ENCODE data around the gene PCNX2. TPM values are rescaled to one million over a fixed set of nuclear protein-coding genes. Genes with fewer than 3 reads are reported as not detected.
A peak's percentile ranks its signal among the peaks of the same experiment; 100 is the strongest.

Gene PCNX2
- total and polyA plus RNA-seq, 4 donors, result 24.4 to 85.8 (median 29.8) TPM

DNA sequence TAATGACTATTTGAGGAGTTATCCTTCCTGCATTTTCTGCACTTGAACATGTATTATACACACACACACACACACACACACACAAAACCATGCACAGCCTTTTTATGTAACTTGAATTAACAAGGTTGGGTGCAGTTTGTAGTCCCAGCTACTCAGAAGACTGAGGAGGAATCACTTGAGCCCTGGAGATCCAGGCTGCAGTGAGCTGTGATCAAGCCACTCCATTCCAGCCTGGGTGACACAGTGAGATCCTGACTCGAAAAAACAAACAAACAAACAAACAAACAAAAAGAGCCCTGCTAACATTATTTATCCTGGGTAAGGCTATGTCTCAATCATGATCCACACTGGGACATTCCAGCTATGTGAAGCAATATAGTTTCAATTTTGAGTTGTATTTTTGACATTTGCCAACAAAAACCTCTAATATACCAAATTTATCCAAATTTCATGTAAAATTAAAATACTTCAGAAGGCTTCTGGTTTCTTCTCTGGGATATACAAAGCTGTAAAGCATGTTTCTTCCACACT lies 188.3 kb downstream of the PCNX2 start:
- no peak overlapping the region for H3K27ac ChIP-seq (ENCODE audit: low read depth, low read length)
- H3K36me3 ChIP-seq (ENCODE audit: control insufficient read depth, insufficient read depth, low read length), result no peaks in the 10 kb centered on the region
- no peaks in the 10 kb centered on the region for H3K27me3 ChIP-seq (ENCODE audit: control insufficient read depth, insufficient read depth, low read length)
- no CpG with 5 or more reads among the region's 1 CpG for whole genome bisulfite sequencing (ENCODE audit: insufficient coverage)
- no peak for DNase-seq (ENCODE audit: low read depth in 4 of 6, low spot score in 6 of 6)
- H3K4me1 ChIP-seq (ENCODE audit: control insufficient read depth, insufficient read depth, low read length), result no peaks in the 10 kb centered on the region
- H3K4me3 ChIP-seq (ENCODE audit: low read depth, low read length), result no peak overlapping the region
- H3K9me3 ChIP-seq (ENCODE audit: control insufficient read depth, insufficient read depth, low read length), result no peaks in the 10 kb centered on the region

- no peaks in the 10 kb centered on the region for H3K9me3 ChIP-seq (ENCODE audit: control insufficient read depth, insufficient read depth, low read length)
- H3K36me3 ChIP-seq (ENCODE audit: control insufficient read depth, insufficient read depth, low read length), result no peaks in the 10 kb centered on the region
- no CpG with 5 or more reads among the region's 1 CpG for WGBS (ENCODE audit: insufficient coverage)
- DNase-seq (ENCODE audit: low read depth in 4 of 6, low spot score in 6 of 6), result no peak
- H3K27me3 ChIP-seq (ENCODE audit: control insufficient read depth, insufficient read depth, low read length), result no peaks in the 10 kb centered on the region
- H3K27ac ChIP-seq (ENCODE audit: low read depth, low read length), result no peak overlapping the region
- no peaks in the 10 kb centered on the region for H3K4me1 ChIP-seq (ENCODE audit: control insufficient read depth, insufficient read depth, low read length)
- no peak overlapping the region for H3K4me3 ChIP-seq (ENCODE audit: low read depth, low read length)
Measured at GRCh38 chr1:233105225-233105624, 190.3 kb downstream of the PCNX2 start.

DNA sequence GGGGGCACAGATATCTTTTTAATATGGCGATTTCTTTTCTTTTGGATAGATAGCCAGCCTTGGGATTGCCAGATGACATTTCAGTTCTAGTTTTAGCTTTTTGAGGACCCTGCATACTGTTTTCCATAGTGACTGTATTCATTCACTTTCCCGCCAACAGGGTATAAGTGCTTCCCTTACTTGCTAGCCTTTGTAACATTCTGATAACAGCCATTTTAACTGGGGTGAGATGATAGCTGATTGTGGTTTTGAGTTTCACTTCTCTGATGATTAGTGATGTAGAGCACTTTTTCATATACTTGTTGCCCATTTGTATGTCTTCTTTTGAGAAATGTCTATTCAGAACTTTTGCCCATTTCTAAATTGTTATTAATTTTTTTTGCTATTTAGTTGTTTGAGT lies 193.2 kb downstream of the PCNX2 start:
- DNase-seq (ENCODE audit: low read depth in 4 of 6, low spot score in 6 of 6), result no peak
- Histone ChIP-seq H3K27me3 (ENCODE audit: control insufficient read depth, insufficient read depth, low read length) (no peaks in the 10 kb centered on the region), H3K36me3 (ENCODE audit: control insufficient read depth, insufficient read depth, low read length) (no peaks in the 10 kb centered on the region), H3K27ac (ENCODE audit: low read depth, low read length) (no peak overlapping the region), H3K9me3 (ENCODE audit: control insufficient read depth, insufficient read depth, low read length) (no peaks in the 10 kb centered on the region), H3K4me1 (ENCODE audit: control insufficient read depth, insufficient read depth, low read length) (no peaks in the 10 kb centered on the region), H3K4me3 (ENCODE audit: low read depth, low read length) (no peak overlapping the region)
- 100% methylated on average over 1 of the region's 2 CpGs for whole genome bisulfite sequencing (ENCODE audit: insufficient coverage)

DNA sequence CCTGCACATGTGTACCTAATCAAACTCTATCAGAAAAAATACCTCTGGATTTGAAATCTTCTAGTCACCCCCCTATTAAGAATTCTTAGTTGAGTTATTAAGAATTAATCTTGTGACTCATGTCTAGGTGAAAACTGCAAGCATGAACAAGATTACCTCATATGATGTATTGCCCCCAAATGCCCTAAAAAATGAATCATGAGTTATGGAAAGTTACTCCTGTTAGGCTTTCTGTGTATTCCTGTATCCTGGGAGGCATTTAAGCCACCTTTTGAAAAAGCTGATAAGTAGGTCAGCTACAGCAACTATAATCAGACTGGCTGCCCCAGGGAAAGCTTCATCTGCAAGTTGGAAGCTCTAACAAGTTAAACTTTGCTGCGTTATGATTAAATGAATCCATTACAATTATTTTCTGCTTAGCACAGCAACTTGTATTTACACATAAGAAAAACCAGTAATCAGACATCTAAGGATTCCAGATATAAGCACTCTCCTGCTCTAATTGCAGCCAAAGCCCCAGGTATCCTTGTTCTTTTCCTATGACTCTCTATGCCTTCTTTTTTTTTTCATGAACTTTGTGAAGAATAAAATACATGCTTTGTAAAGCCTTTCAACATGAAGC lies 197.5 kb downstream of the PCNX2 start:
- no peak overlapping the region for H3K27ac ChIP-seq (ENCODE audit: low read depth, low read length)
- no peaks in the 10 kb centered on the region for H3K27me3 ChIP-seq (ENCODE audit: control insufficient read depth, insufficient read depth, low read length)
- DNase-seq (ENCODE audit: low read depth in 4 of 6, low spot score in 6 of 6), result peak in 1 of 6 donors; percentile 70
- WGBS (ENCODE audit: insufficient coverage), result 90% methylated on average over 1 of the region's 1 CpG
- H3K36me3 ChIP-seq (ENCODE audit: control insufficient read depth, insufficient read depth, low read length), result no peaks in the 10 kb centered on the region
- H3K4me1 ChIP-seq (ENCODE audit: control insufficient read depth, insufficient read depth, low read length), result no peaks in the 10 kb centered on the region
- H3K9me3 ChIP-seq (ENCODE audit: control insufficient read depth, insufficient read depth, low read length), result no peaks in the 10 kb centered on the region
- no peak overlapping the region for H3K4me3 ChIP-seq (ENCODE audit: low read depth, low read length)

DNA sequence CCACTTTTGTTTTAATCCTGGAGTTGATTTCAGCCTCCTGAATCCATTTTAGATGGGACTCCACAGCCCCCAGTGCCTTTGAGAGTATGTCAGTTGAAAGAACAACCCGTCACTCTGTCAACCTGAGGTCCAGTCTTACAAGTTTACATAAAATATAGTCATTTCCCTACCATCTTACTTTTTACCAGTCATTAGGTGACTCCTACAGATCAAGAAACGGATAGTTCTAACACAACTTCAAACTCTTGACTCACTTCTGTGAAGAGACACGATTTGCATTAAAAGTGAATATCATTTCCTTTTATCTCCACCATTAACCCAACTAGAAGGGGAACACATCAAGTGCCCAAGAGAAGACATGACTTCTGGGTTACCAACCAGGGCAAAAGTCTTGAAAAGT lies 198.0 kb downstream of the PCNX2 start:
- 100% methylated on average over 2 of the region's 3 CpGs for WGBS (ENCODE audit: insufficient coverage)
- Histone ChIP-seq H3K36me3 (ENCODE audit: control insufficient read depth, insufficient read depth, low read length) (no peaks in the 10 kb centered on the region), H3K27me3 (ENCODE audit: control insufficient read depth, insufficient read depth, low read length) (no peaks in the 10 kb centered on the region), H3K9me3 (ENCODE audit: control insufficient read depth, insufficient read depth, low read length) (no peaks in the 10 kb centered on the region), H3K4me3 (ENCODE audit: low read depth, low read length) (no peak overlapping the region), H3K27ac (ENCODE audit: low read depth, low read length) (no peak overlapping the region), H3K4me1 (ENCODE audit: control insufficient read depth, insufficient read depth, low read length) (no peaks in the 10 kb centered on the region)
- no peak for DNase-seq (ENCODE audit: low read depth in 4 of 6, low spot score in 6 of 6)

GRCh38 chr1:233094691-233095090 lies 200.8 kb downstream of the PCNX2 start:
- Histone ChIP-seq H3K9me3 (ENCODE audit: control insufficient read depth, insufficient read depth, low read length) (no peaks in the 10 kb centered on the region), H3K4me3 (ENCODE audit: low read depth, low read length) (no peak overlapping the region), H3K36me3 (ENCODE audit: control insufficient read depth, insufficient read depth, low read length) (no peaks in the 10 kb centered on the region), H3K27me3 (ENCODE audit: control insufficient read depth, insufficient read depth, low read length) (no peaks in the 10 kb centered on the region), H3K27ac (ENCODE audit: low read depth, low read length) (no peak overlapping the region), H3K4me1 (ENCODE audit: control insufficient read depth, insufficient read depth, low read length) (no peaks in the 10 kb centered on the region)
- peak in 2 of 6 donors; percentile 41 to 60 for DNase-seq (ENCODE audit: low read depth in 4 of 6, low spot score in 6 of 6)
- no CpG with 5 or more reads among the region's 1 CpG for WGBS (ENCODE audit: insufficient coverage)

DNA sequence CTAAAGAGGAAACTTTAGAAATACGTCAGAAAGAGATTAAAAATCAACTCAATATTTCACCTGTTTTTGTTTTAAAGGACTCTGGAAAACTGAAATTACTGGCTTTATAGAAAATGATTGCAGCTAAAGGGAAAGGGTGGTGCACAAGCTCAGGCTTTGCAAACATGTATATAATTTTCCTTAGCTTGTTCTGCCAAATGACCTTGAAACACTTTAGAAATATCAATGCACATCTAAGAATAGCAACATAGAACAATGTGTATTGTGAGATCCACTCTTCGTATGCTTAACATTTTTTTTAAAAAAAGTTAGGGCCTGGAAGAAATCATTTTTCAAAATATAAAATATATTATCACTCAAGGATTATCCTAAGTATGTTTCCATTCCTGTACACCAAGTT lies 201.3 kb downstream of the PCNX2 start:
- Histone ChIP-seq H3K9me3 (ENCODE audit: control insufficient read depth, insufficient read depth, low read length) (no peaks in the 10 kb centered on the region), H3K4me3 (ENCODE audit: low read depth, low read length) (no peak overlapping the region), H3K4me1 (ENCODE audit: control insufficient read depth, insufficient read depth, low read length) (no peaks in the 10 kb centered on the region), H3K36me3 (ENCODE audit: control insufficient read depth, insufficient read depth, low read length) (no peaks in the 10 kb centered on the region), H3K27ac (ENCODE audit: low read depth, low read length) (no peak overlapping the region), H3K27me3 (ENCODE audit: control insufficient read depth, insufficient read depth, low read length) (no peaks in the 10 kb centered on the region)
- no CpG with 5 or more reads among the region's 2 CpGs for WGBS (ENCODE audit: insufficient coverage)
- DNase-seq (ENCODE audit: low read depth in 4 of 6, low spot score in 6 of 6), result no peak

GRCh38 chr1:233090746-233091494 lies 204.6 kb downstream of the PCNX2 start:
- H3K27me3 ChIP-seq (ENCODE audit: control insufficient read depth, insufficient read depth, low read length), result no peaks in the 10 kb centered on the region
- no peak overlapping the region for H3K4me3 ChIP-seq (ENCODE audit: low read depth, low read length)
- H3K4me1 ChIP-seq (ENCODE audit: control insufficient read depth, insufficient read depth, low read length), result peaks cover 6% of the 10 kb centered on the region
- H3K9me3 ChIP-seq (ENCODE audit: control insufficient read depth, insufficient read depth, low read length), result no peaks in the 10 kb centered on the region
- WGBS (ENCODE audit: insufficient coverage), result 100% methylated on average over 1 of the region's 7 CpGs
- H3K36me3 ChIP-seq (ENCODE audit: control insufficient read depth, insufficient read depth, low read length), result no peaks in the 10 kb centered on the region
- no peak for DNase-seq (ENCODE audit: low read depth in 4 of 6, low spot score in 6 of 6)
- no peak overlapping the region for H3K27ac ChIP-seq (ENCODE audit: low read depth, low read length)

DNA sequence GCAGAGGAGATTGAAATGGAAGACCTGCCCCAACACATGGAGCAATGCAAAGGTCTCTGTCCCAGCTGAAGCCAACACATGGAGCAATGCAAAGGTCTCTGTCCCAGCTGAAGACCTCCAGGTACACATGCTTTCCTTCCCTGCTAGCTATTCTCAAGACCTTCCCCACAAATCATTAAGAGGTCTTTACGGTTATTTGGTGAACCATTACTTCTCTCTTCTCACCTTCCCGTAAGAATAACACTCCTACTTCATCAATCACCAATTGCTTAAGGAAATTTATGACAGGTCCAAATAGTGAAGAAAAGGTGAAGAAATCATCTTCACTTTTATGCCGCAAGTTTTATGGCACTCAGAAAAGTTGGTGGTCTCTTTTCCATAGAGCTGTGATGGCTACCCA lies 206.3 kb downstream of the PCNX2 start:
- no peaks in the 10 kb centered on the region for H3K36me3 ChIP-seq (ENCODE audit: control insufficient read depth, insufficient read depth, low read length)
- no peak overlapping the region for H3K27ac ChIP-seq (ENCODE audit: low read depth, low read length)
- H3K9me3 ChIP-seq (ENCODE audit: control insufficient read depth, insufficient read depth, low read length), result no peaks in the 10 kb centered on the region
- H3K27me3 ChIP-seq (ENCODE audit: control insufficient read depth, insufficient read depth, low read length), result no peaks in the 10 kb centered on the region
- peaks cover 6% of the 10 kb centered on the region for H3K4me1 ChIP-seq (ENCODE audit: control insufficient read depth, insufficient read depth, low read length)
- H3K4me3 ChIP-seq (ENCODE audit: low read depth, low read length), result no peak overlapping the region
- WGBS (ENCODE audit: insufficient coverage), result 100% methylated on average over 1 of the region's 3 CpGs
- no peak for DNase-seq (ENCODE audit: low read depth in 4 of 6, low spot score in 6 of 6)

- Histone ChIP-seq H3K4me1 (ENCODE audit: control insufficient read depth, insufficient read depth, low read length) (peaks cover 6% of the 10 kb centered on the region), H3K27ac (ENCODE audit: low read depth, low read length) (no peak overlapping the region), H3K36me3 (ENCODE audit: control insufficient read depth, insufficient read depth, low read length) (no peaks in the 10 kb centered on the region), H3K9me3 (ENCODE audit: control insufficient read depth, insufficient read depth, low read length) (no peaks in the 10 kb centered on the region), H3K27me3 (ENCODE audit: control insufficient read depth, insufficient read depth, low read length) (no peaks in the 10 kb centered on the region), H3K4me3 (ENCODE audit: low read depth, low read length) (no peak overlapping the region)
- DNase-seq (ENCODE audit: low read depth in 4 of 6, low spot score in 6 of 6), result no peak
- WGBS (ENCODE audit: insufficient coverage), result 86% methylated on average over 1 of the region's 6 CpGs
Measured at GRCh38 chr1:233088613-233089012, 206.9 kb downstream of the PCNX2 start.

Measured in spinal cord (tissue), 10 donors.